CD4-positive, alpha-beta T cell (primary cell): ENCODE results near the gene SORCS2. TPM values are rescaled to one million over a fixed set of nuclear protein-coding genes. Genes with fewer than 3 reads are reported as not detected.

ENCODE experiments used
- ATAC-seq: fragments of 200-7000 bp; cut with Tn5 transposase; one replicate; pipeline ENCODE4 v1.10.0; 2022; ENCODE audit warnings: mild to moderate bottlenecking; ENCODE audit not compliant: poor library complexity
- CTCF ChIA-PET: fragments of 350-600 bp; sonication (Branson Sonifier 250); formaldehyde crosslinking; loops from one replicate; lab custom pipeline; 2021; ENCODE audit warnings: antibody characterized with exemption, inconsistent platforms; lab: Charles Lee
- POLR2A ChIA-PET: fragments of 350-600 bp; sonication (Branson Sonifier 250); formaldehyde crosslinking; loops from one replicate; lab custom pipeline; 2021; ENCODE audit warnings: antibody characterized with exemption, inconsistent platforms; lab: Charles Lee
- DNase-seq, 14 experiments: peaks; one replicate each; pipeline ENCODE4 v3.0.0-alpha.2; 2013 to 2020; ENCODE audit warnings: mixed read lengths in 2 of 14
- H3K27ac ChIP-seq, 2 donors: one replicate each; pipeline versions ENCODE4 v1.5.1 to v1.7.0; 2013; ENCODE audit warnings: low read length in 2 of 2, low read depth in 1 of 2, mild to moderate bottlenecking in 1 of 2
- H3K27me3 ChIP-seq, 2 experiments: 1 replicate in 1 of 2; 2 replicates in 1 of 2; pipeline versions ENCODE4 v1.6.1 to v1.7.0; 2013; ENCODE audit warnings: low read length in 2 of 2, control low read depth in 1 of 2, mild to moderate bottlenecking in 1 of 2, moderate library complexity in 1 of 2; ENCODE audit not compliant: insufficient read depth in 2 of 2, control insufficient read depth in 1 of 2
- H3K36me3 ChIP-seq: one replicate; pipeline ENCODE4 v1.6.1; 2013; ENCODE audit warnings: low read length, control low read depth; ENCODE audit not compliant: insufficient read depth
- H3K4me1 ChIP-seq: one replicate; pipeline ENCODE4 v1.6.1; 2013; ENCODE audit warnings: low read length, control low read depth; ENCODE audit not compliant: insufficient read depth
- H3K4me3 ChIP-seq: one replicate; pipeline ENCODE4 v1.5.1; 2013; ENCODE audit warnings: mild to moderate bottlenecking, low read length, moderate library complexity
- H3K9me3 ChIP-seq, 2 experiments: 1 replicate in 1 of 2; 2 replicates in 1 of 2; pipeline versions ENCODE4 v1.6.1 to v1.7.0; 2013; ENCODE audit warnings: low read length in 2 of 2, mild to moderate bottlenecking in 2 of 2, control low read depth in 1 of 2, moderate library complexity in 1 of 2; ENCODE audit not compliant: control insufficient read depth in 1 of 2, insufficient read depth in 1 of 2
- H3K27ac Mint-ChIP-seq: one replicate; pipeline ENCODE4 v1.8.0; 2020; ENCODE audit warnings: mixed read lengths
- H3K27me3 Mint-ChIP-seq: one replicate; pipeline ENCODE4 v1.8.0; 2021; ENCODE audit warnings: mixed read lengths
- H3K36me3 Mint-ChIP-seq: one replicate; pipeline ENCODE4 v1.8.0; 2021; ENCODE audit warnings: low read depth, mixed read lengths
- H3K4me1 Mint-ChIP-seq: one replicate; pipeline ENCODE4 v1.8.0; 2021; ENCODE audit warnings: low read depth, mixed read lengths
- H3K4me3 Mint-ChIP-seq: one replicate; pipeline ENCODE4 v1.8.0; 2020; ENCODE audit warnings: mild to moderate bottlenecking, mixed read lengths
- H3K9me3 Mint-ChIP-seq: one replicate; pipeline ENCODE4 v1.8.0; 2020; ENCODE audit warnings: mixed read lengths
- intact Hi-C, 2 experiments: fragments of 100-400 bp; cut with DNase I in 1 of 2; cut with micrococcal nuclease in 1 of 2; formaldehyde crosslinking; loops; one replicate each; pipeline versions ENCODE4 v1.15.1 to v1.9.0; 2023 to 2025; cut with DNase I, micrococcal nuclease
- total RNA-seq, 174 experiments: library from RNA in 2 of 174; stranded (reverse) in 2 of 174; gene quantifications; one replicate each; pipeline ENCODE4 v1.2.3 and lab custom pipeline; 2021 to 2026
- TF ChIP-seq, protein P1 (sequence below): fragments of 200-600 bp; IDR thresholded peaks from one replicate; pipeline ENCODE4 v1.8.0; 2022; ENCODE audit warnings: antibody characterized with exemption, mild to moderate bottlenecking

SORCS2 gene
- total RNA-seq, 2 experiments from 2014 or later, result not detected

DNA sequence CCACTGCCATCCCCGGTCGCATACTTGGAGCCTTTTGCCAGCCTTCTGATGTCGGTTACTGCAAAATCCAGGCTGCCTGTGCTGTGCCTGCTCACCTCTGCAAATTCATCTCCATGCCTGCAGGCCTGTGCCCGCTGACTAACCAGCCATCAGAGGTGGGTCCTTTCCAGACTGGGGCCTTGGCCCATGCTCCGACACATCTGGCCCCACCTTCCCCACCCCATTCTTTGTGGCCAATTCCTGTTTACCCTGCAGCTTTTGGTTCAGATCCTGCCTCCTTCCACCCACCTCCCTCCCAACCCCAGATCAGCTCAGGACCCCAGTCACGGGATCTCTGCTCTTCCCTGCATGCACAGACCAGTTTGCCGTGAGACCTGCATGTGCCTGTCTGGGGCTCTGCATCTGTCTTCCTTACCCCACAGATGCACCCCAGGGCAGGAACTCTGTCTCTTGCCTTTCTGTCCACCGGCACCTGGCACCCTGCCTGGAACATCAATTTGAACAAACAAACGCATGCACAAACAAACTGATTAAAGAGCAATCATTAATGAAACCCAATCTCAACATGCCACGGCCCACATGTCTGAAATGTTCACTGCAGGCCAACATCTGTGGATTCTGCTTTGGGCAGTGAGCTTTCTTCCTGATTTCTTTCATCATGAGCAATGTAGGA is 355.2 kb downstream of the SORCS2 start:
- CTCF ChIA-PET, result no interaction called here
- H3K4me3 ChIP-seq, result no peak overlapping the region
- Mint-ChIP-seq H3K9me3 (peaks cover 3% of the 10 kb centered on the region), H3K36me3 (no peaks in the 10 kb centered on the region), H3K27ac (no peak overlapping the region), H3K4me3 (no peak overlapping the region), H3K4me1 (no peaks in the 10 kb centered on the region), H3K27me3 (peaks cover 17% of the 10 kb centered on the region)
- no peak for DNase-seq
- TF ChIP-seq, protein P1, sequence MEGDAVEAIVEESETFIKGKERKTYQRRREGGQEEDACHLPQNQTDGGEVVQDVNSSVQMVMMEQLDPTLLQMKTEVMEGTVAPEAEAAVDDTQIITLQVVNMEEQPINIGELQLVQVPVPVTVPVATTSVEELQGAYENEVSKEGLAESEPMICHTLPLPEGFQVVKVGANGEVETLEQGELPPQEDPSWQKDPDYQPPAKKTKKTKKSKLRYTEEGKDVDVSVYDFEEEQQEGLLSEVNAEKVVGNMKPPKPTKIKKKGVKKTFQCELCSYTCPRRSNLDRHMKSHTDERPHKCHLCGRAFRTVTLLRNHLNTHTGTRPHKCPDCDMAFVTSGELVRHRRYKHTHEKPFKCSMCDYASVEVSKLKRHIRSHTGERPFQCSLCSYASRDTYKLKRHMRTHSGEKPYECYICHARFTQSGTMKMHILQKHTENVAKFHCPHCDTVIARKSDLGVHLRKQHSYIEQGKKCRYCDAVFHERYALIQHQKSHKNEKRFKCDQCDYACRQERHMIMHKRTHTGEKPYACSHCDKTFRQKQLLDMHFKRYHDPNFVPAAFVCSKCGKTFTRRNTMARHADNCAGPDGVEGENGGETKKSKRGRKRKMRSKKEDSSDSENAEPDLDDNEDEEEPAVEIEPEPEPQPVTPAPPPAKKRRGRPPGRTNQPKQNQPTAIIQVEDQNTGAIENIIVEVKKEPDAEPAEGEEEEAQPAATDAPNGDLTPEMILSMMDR, result no peak
- ATAC-seq, result no peak
- H3K27me3 ChIP-seq, result peaks cover 0 to 2% of the 10 kb centered on the region in 2 experiments
- POLR2A ChIA-PET, result no interaction called here
- no peaks in the 10 kb centered on the region for H3K4me1 ChIP-seq
- H3K36me3 ChIP-seq, result no peaks in the 10 kb centered on the region
- intact Hi-C loops, result no loop called here
- peaks cover 3 to 40% of the 10 kb centered on the region in 2 experiments for H3K9me3 ChIP-seq
- no peak overlapping the region for H3K27ac ChIP-seq

DNA sequence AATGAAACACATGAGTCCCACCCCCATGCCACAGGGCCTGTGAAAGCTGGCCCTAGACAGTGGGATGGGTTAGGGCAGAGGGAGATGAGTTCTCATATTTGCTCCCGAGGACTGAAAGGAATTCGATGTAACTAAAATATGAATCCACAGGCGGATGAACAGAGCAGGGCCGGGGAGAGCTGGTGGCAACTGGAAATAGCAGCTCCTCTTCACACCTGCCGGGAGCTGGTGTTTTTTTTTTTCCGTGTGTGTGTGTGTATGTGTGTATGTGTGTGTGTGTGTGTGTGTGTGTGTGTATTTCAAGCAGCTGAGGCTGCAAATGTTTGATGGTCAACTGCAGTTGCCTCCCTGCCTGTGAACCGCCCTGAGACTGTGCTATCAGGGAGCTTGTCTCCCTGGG is 357.5 kb downstream of the SORCS2 start:
- TF ChIP-seq, protein P1, result no peak
- ChIA-PET CTCF (no interaction called here), POLR2A (no interaction called here)
- Histone ChIP-seq H3K27ac (no peak overlapping the region), H3K4me1 (no peaks in the 10 kb centered on the region), H3K27me3 (peaks cover 0 to 2% of the 10 kb centered on the region in 2 experiments), H3K36me3 (no peaks in the 10 kb centered on the region), H3K9me3 (peaks cover 18 to 58% of the 10 kb centered on the region in 2 experiments), H3K4me3 (no peak overlapping the region)
- ATAC-seq, result no peak
- H3K27me3 Mint-ChIP-seq, result peaks cover 17% of the 10 kb centered on the region
- no peaks in the 10 kb centered on the region for H3K4me1 Mint-ChIP-seq
- peaks cover 8% of the 10 kb centered on the region for H3K9me3 Mint-ChIP-seq
- intact Hi-C loops, result no loop called here
- H3K36me3 Mint-ChIP-seq, result no peaks in the 10 kb centered on the region
- H3K4me3 Mint-ChIP-seq, result no peak overlapping the region
- no peak for DNase-seq
- no peak overlapping the region for H3K27ac Mint-ChIP-seq

DNA sequence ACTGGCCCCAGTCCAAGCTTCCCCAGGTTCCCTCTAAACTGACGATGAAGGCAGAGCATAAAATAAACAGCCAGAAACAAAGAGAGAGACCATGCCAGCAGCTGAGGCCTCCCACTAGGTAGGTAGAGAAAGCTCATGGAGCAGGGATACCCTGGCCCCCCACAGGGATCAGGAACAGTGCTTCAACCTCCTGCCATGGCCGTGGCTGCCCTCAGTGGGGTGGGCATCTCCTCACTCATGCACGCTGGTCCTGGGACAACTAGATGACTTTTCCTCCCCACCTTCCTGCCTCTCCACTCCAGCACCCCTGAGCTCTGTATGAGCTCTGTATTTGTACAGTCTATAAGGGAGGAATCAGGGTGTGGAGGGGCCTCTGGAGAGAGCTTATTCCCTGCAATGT is 360.1 kb downstream of the SORCS2 start:
- DNase-seq (no peak), ATAC-seq (no peak)
- H3K9me3 Mint-ChIP-seq, result peaks cover 11% of the 10 kb centered on the region
- H3K4me3 ChIP-seq, result no peak overlapping the region
- peaks cover 12% of the 10 kb centered on the region for H3K27me3 Mint-ChIP-seq
- TF ChIP-seq, protein P1, result no peak
- H3K4me1 Mint-ChIP-seq, result no peaks in the 10 kb centered on the region
- H3K27me3 ChIP-seq, result peaks cover 0 to 4% of the 10 kb centered on the region in 2 experiments
- no peak overlapping the region for H3K27ac ChIP-seq
- POLR2A ChIA-PET, result no interaction called here
- no peaks in the 10 kb centered on the region for H3K36me3 Mint-ChIP-seq
- CTCF ChIA-PET, result no interaction called here
- no peaks in the 10 kb centered on the region for H3K4me1 ChIP-seq
- peaks cover 18 to 62% of the 10 kb centered on the region in 2 experiments for H3K9me3 ChIP-seq
- no peaks in the 10 kb centered on the region for H3K36me3 ChIP-seq
- H3K27ac Mint-ChIP-seq, result no peak overlapping the region
- H3K4me3 Mint-ChIP-seq, result no peak overlapping the region
- intact Hi-C loops, result no loop called here
